Measurements from ENCODE around the gene ZER1. TPM values are rescaled to one million over a fixed set of nuclear protein-coding genes. Genes with fewer than 3 reads are reported as not detected.
"Not testable (repeated sequence)": the region's sequence is repeated elsewhere in the genome, so short reads cannot be mapped to it uniquely, and the experiment has no call there.

The ZER1 gene
- polyA plus RNA-seq, 3 donors: 16.1 to 25.6 (median 18.0) TPM

GRCh38 chr9:128781187-128782070 lies 9.7 kb upstream of the ZER1 start:
- Mint-ChIP-seq H3K36me3 (no peaks in the 10 kb centered on the region), H3K4me3 (peak overlapping the region in 1 of 2 donors; percentile 35), H3K9me3 (peaks cover 0 to 15% (median 6%) of the 10 kb centered on the region in 7 donors), H3K27ac (peak overlapping the region in 6 of 7 donors; percentile 50 to 79 (median 60)), H3K4me1 (peaks cover 20% of the 10 kb centered on the region), H3K27me3 (ENCODE audit: low read depth in 3 of 3) (peaks cover 0 to 3% (median 0%) of the 10 kb centered on the region in 3 donors)
- intact Hi-C loops (cut with micrococcal nuclease): no loop called here
- H4K20me1 ChIP-seq (ENCODE audit: insufficient read depth, low read length): no peaks in the 10 kb centered on the region
- peak overlapping the region; percentile 29 to 40 for H3K27ac ChIP-seq (ENCODE audit: low read depth in 1 of 2, low read length in 2 of 2)
- peaks cover 0 to 11% of the 10 kb centered on the region in 2 donors for H3K9me3 ChIP-seq (replicated peaks in 1 of 2; ENCODE audit: control insufficient read depth in 1 of 2, insufficient read depth in 1 of 2, low read length in 2 of 2)
- H3K9ac ChIP-seq (ENCODE audit: insufficient read depth, low read length, poor library complexity, severe bottlenecking): no peak overlapping the region
- H2AFZ ChIP-seq (ENCODE audit: insufficient read depth, low read depth, low read length, poor library complexity, severe bottlenecking): peak overlapping the region; percentile 59
- 60% methylated on average over 2 of the region's 7 CpGs for WGBS (ENCODE audit: insufficient coverage)
- H3K36me3 ChIP-seq (replicated peaks in 1 of 2; ENCODE audit: control insufficient read depth in 1 of 2, insufficient read depth in 2 of 2, low read length in 2 of 2): no peaks in the 10 kb centered on the region
- H3K4me2 ChIP-seq (replicated peaks; ENCODE audit: extremely low read depth, low read length, poor library complexity, severe bottlenecking): no peak overlapping the region
- no peaks in the 10 kb centered on the region for H3K27me3 ChIP-seq (ENCODE audit: control insufficient read depth in 2 of 2, insufficient read depth in 2 of 2, low read length in 2 of 2)
- H3K4me1 ChIP-seq (ENCODE audit: control insufficient read depth in 1 of 2, insufficient read depth in 2 of 2, low read length in 2 of 2): peaks cover 23 to 24% of the 10 kb centered on the region in 2 donors
- no peak for TF ChIP-seq CTCF (IDR thresholded peaks at IDR 0.05)
- no peak overlapping the region for H3K4me3 ChIP-seq (replicated peaks in 1 of 3; ENCODE audit: low read depth in 2 of 3, low read length in 3 of 3)
- H3K79me2 ChIP-seq (ENCODE audit: insufficient read depth, low read length): no peaks in the 10 kb centered on the region
- DNase-seq: peak in 2 of 3 donors; percentile 15 to 59

- H3K27me3 ChIP-seq (ENCODE audit: control insufficient read depth in 2 of 2, insufficient read depth in 2 of 2, low read length in 2 of 2); H3K79me2 ChIP-seq (ENCODE audit: insufficient read depth, low read length); H3K4me2 ChIP-seq (replicated peaks; ENCODE audit: extremely low read depth, low read length, poor library complexity, severe bottlenecking); H3K4me3 Mint-ChIP-seq; H4K20me1 ChIP-seq (ENCODE audit: insufficient read depth, low read length); intact Hi-C loops (cut with micrococcal nuclease); H3K36me3 ChIP-seq (replicated peaks in 1 of 2; ENCODE audit: control insufficient read depth in 1 of 2, insufficient read depth in 2 of 2, low read length in 2 of 2); H3K27me3 Mint-ChIP-seq (ENCODE audit: low read depth in 3 of 3); H3K4me3 ChIP-seq (replicated peaks in 1 of 3; ENCODE audit: low read depth in 2 of 3, low read length in 3 of 3); H3K9ac ChIP-seq (ENCODE audit: insufficient read depth, low read length, poor library complexity, severe bottlenecking); H3K27ac ChIP-seq (ENCODE audit: low read depth in 1 of 2, low read length in 2 of 2); H3K36me3 Mint-ChIP-seq; DNase-seq; H2AFZ ChIP-seq (ENCODE audit: insufficient read depth, low read depth, low read length, poor library complexity, severe bottlenecking): not testable (repeated sequence)
- Histone ChIP-seq H3K4me1 (ENCODE audit: control insufficient read depth in 1 of 2, insufficient read depth in 2 of 2, low read length in 2 of 2) (peaks cover 21 to 23% of the 10 kb centered on the region in 2 donors), H3K9me3 (replicated peaks in 1 of 2; ENCODE audit: control insufficient read depth in 1 of 2, insufficient read depth in 1 of 2, low read length in 2 of 2) (peaks cover 8 to 22% of the 10 kb centered on the region in 2 donors)
- Mint-ChIP-seq H3K27ac (peak overlapping the region in 1 of 7 donors; percentile 58), H3K4me1 (peaks cover 20% of the 10 kb centered on the region), H3K9me3 (peaks cover 3 to 26% (median 19%) of the 10 kb centered on the region in 7 donors)
- WGBS (ENCODE audit: insufficient coverage): 100% methylated on average over 1 of the region's 27 CpGs
These were observed 8.4 kb upstream of the ZER1 start for GRCh38 chr9:128780093-128780492.

All from CD14-positive monocyte (primary cell).